ENCODE results near the gene OPTC.

OPTC gene

GRCh38 chr1:203536980-203537455, 43.1 kb downstream of the OPTC start:
- DNase-seq (ENCODE audit: low spot score), result no peak

GRCh38 chr1:203537806-203538464, 44.0 kb downstream of the OPTC start:
- no peak for DNase-seq (ENCODE audit: low spot score)

- DNase-seq (ENCODE audit: low spot score), result no peak
Observed at GRCh38 chr1:203538726-203539125, 44.8 kb downstream of the OPTC start.

- DNase-seq (ENCODE audit: low spot score), result no peak
Observed at GRCh38 chr1:203539831-203540546, 46.0 kb downstream of the OPTC start.

- no peak for DNase-seq (ENCODE audit: low spot score)
Observed at GRCh38 chr1:203544485-203544884, 50.5 kb downstream of the OPTC start.

GRCh38 chr1:203544978-203545816, 51.2 kb downstream of the OPTC start:
- no peak for DNase-seq (ENCODE audit: low spot score)

GRCh38 chr1:203546274-203546673, 52.3 kb downstream of the OPTC start:
- no peak for DNase-seq (ENCODE audit: low spot score)

GRCh38 chr1:203547147-203547546, 53.2 kb downstream of the OPTC start:
- no peak for DNase-seq (ENCODE audit: low spot score)

- no peak for DNase-seq (ENCODE audit: low spot score)
Observed at GRCh38 chr1:203547771-203548421, 53.9 kb downstream of the OPTC start.

- no peak for DNase-seq (ENCODE audit: low spot score)
Observed at GRCh38 chr1:203548892-203549291, 54.9 kb downstream of the OPTC start.

GRCh38 chr1:203549309-203549708, 55.4 kb downstream of the OPTC start:
- DNase-seq (ENCODE audit: low spot score), result no peak

- DNase-seq (ENCODE audit: low spot score), result no peak
Observed at GRCh38 chr1:203550846-203551245, 56.9 kb downstream of the OPTC start.

- DNase-seq (ENCODE audit: low spot score), result no peak
Observed at GRCh38 chr1:203551550-203551949, 57.6 kb downstream of the OPTC start.

GRCh38 chr1:203553496-203553895, 59.5 kb downstream of the OPTC start:
- DNase-seq (ENCODE audit: low spot score), result no peak

GRCh38 chr1:203554071-203554470, 60.1 kb downstream of the OPTC start:
- no peak for DNase-seq (ENCODE audit: low spot score)

- no peak for DNase-seq (ENCODE audit: low spot score)
Observed at GRCh38 chr1:203555076-203555475, 61.1 kb downstream of the OPTC start.

GRCh38 chr1:203555511-203556046, 61.6 kb downstream of the OPTC start:
- no peak for DNase-seq (ENCODE audit: low spot score)

- peak; percentile 54 for DNase-seq (ENCODE audit: low spot score)
Observed at GRCh38 chr1:203556047-203556851, 62.3 kb downstream of the OPTC start.

- no peak for DNase-seq (ENCODE audit: low spot score)
Observed at GRCh38 chr1:203557390-203557789, 63.4 kb downstream of the OPTC start.

- DNase-seq (ENCODE audit: low spot score), result no peak
Observed at GRCh38 chr1:203558064-203558760, 64.3 kb downstream of the OPTC start.

Measured in ecto neural progenitor cell (in vitro differentiated cells).